ENCODE data around the gene SERPING1.

- TF ChIP-seq REST (IDR thresholded peaks at IDR 0.05; ENCODE audit: low read depth) (no peak), YY1 (IDR thresholded peaks at IDR 0.05; ENCODE audit: low read depth) (no peak), TEAD4 (IDR thresholded peaks at IDR 0.05) (no peak), EP300 (IDR thresholded peaks at IDR 0.05; ENCODE audit: borderline replicate concordance) (no peak), RAD21 (IDR thresholded peaks at IDR 0.05; ENCODE audit: low read depth) (no peak), CREB1 (IDR thresholded peaks at IDR 0.05; ENCODE audit: low read depth) (no peak), MAX (IDR thresholded peaks at IDR 0.05) (no peak), FOXM1 (IDR thresholded peaks at IDR 0.05; ENCODE audit: borderline replicate concordance, low read depth) (no peak), TAF1 (IDR thresholded peaks at IDR 0.05; ENCODE audit: low read depth) (no peak)
Measured at GRCh38 chr11:57566005-57566904, 31.2 kb upstream of the SERPING1 start.

All from Ishikawa (cell line).